Thyroid gland (tissue), 4 donors: ENCODE data around the gene SLC25A27. TPM values are rescaled to one million over a fixed set of nuclear protein-coding genes. Genes with fewer than 3 reads are reported as not detected.

Source experiments
- DNase-seq, 2 donors: peaks; one replicate each; pipeline ENCODE4 v3.0.0-alpha.2; 2019
- H3K27ac ChIP-seq, 3 donors: fragments of 200-600 bp; sonication (generic); 1 replicate in 2 of 3; 2 replicates in 1 of 3; pipeline ENCODE4 v1.5.1; 2016 to 2019; ENCODE audit warnings: mild to moderate bottlenecking in 1 of 3, moderate library complexity in 1 of 3
- H3K27me3 ChIP-seq: fragments of 200-600 bp; sonication (generic); one replicate; pipeline ENCODE4 v1.5.1; 2019
- H3K36me3 ChIP-seq, 2 donors: fragments of 200-600 bp; sonication (generic); one replicate each; pipeline ENCODE4 v1.5.1; 2016 to 2019
- H3K4me1 ChIP-seq, 2 donors: fragments of 200-600 bp; sonication (generic); one replicate each; pipeline ENCODE4 v1.5.1; 2017 to 2019
- H3K4me3 ChIP-seq, 3 donors: fragments of 200-600 bp; sonication (generic); replicated peaks in 1 of 3; 1 replicate in 2 of 3; 2 replicates in 1 of 3; pipeline ENCODE4 v1.5.1; 2016; ENCODE audit warnings: mild to moderate bottlenecking in 1 of 3
- H3K9me3 ChIP-seq: fragments of 200-600 bp; sonication (generic); one replicate; pipeline ENCODE4 v1.5.1; 2017
- CTCF ChIP-seq, 6 experiments: fragments of 200-600 bp in 3 of 6; fragments of 450-650 bp in 3 of 6; sonication (generic) in 3 of 6; IDR thresholded peaks; one replicate each; pipeline ENCODE4 v1.5.1; 2016 to 2019; ENCODE audit warnings: antibody characterized with exemption in 6 of 6, mild to moderate bottlenecking in 2 of 6, inconsistent platforms in 1 of 6, moderate library complexity in 1 of 6
- POLR2A ChIP-seq, 2 donors: fragments of 450-650 bp; IDR thresholded peaks; one replicate each; pipeline ENCODE4 v1.6.1; 2017; ENCODE audit warnings: antibody characterized with exemption in 2 of 2, mild to moderate bottlenecking in 2 of 2, moderate library complexity in 1 of 2
- WGBS, 2 donors: methylation state at CpG; one replicate each; pipeline ENCODE4 v1.1.5; 2017; 5-methylcytosine and 5-hydroxymethylcytosine counted together
- intact Hi-C: fragments of 100-400 bp; cut with DNase I; formaldehyde crosslinking; loops from one replicate; pipeline ENCODE4 v1.15.1; 2023
- total RNA-seq, 4 donors: library from RNA; depleted of rRNA; stranded (reverse); fragments of >200 nt; gene quantifications; one replicate each; pipeline ENCODE4 v1.2.3, GENCODE V29; 2016

The SLC25A27 gene
- total RNA-seq, 4 donors from 2014 or later, result 26.6 to 81.4 (median 46.5) TPM

GRCh38 chr6:46676604-46677313 lies 24.0 kb downstream of the SLC25A27 start:
- no peak for DNase-seq
- TF ChIP-seq POLR2A (IDR thresholded peaks at IDR 0.05) (no peak), CTCF (IDR thresholded peaks at IDR 0.05) (no peak)
- H3K4me3 ChIP-seq, result no peak overlapping the region
- H3K9me3 ChIP-seq, result no peaks in the 10 kb centered on the region
- no peaks in the 10 kb centered on the region for H3K4me1 ChIP-seq
- H3K36me3 ChIP-seq, result peaks cover 2 to 5% of the 10 kb centered on the region in 2 donors
- H3K27me3 ChIP-seq, result no peaks in the 10 kb centered on the region
- 77 to 80% methylated on average over 6 of the region's 6 CpGs for WGBS, 2 donors
- no peak overlapping the region for H3K27ac ChIP-seq
- intact Hi-C loops, result no loop called here

GRCh38 chr6:46677314-46677654 lies 24.5 kb downstream of the SLC25A27 start:
- peaks cover 0 to 5% of the 10 kb centered on the region in 2 donors for H3K36me3 ChIP-seq

GRCh38 chr6:46684771-46685170 lies 32.0 kb downstream of the SLC25A27 start:
- H3K4me3 ChIP-seq, result no peak overlapping the region
- H3K36me3 ChIP-seq, result no peaks in the 10 kb centered on the region
- no peaks in the 10 kb centered on the region for H3K4me1 ChIP-seq
- intact Hi-C loops, result no loop called here
- 87 to 91% methylated on average over 4 of the region's 4 CpGs for WGBS, 2 donors
- no peaks in the 10 kb centered on the region for H3K27me3 ChIP-seq
- no peak for DNase-seq
- no peaks in the 10 kb centered on the region for H3K9me3 ChIP-seq
- no peak overlapping the region for H3K27ac ChIP-seq
- TF ChIP-seq CTCF (IDR thresholded peaks at IDR 0.05), result no peak

More at GRCh38 chr6:46677314-46677654, 24.5 kb downstream of the SLC25A27 start:
- H3K9me3 ChIP-seq, result no peaks in the 10 kb centered on the region
- 72 to 74% methylated on average over 4 of the region's 4 CpGs for WGBS, 2 donors
- H3K27ac ChIP-seq, result no peak overlapping the region
- intact Hi-C loops, result no loop called here
- H3K4me3 ChIP-seq, result no peak overlapping the region
- TF ChIP-seq CTCF (IDR thresholded peaks at IDR 0.05) (peak in 2 of 6 experiments; percentile 21 to 39), POLR2A (IDR thresholded peaks at IDR 0.05) (no peak)
- no peak for DNase-seq
- H3K4me1 ChIP-seq, result no peaks in the 10 kb centered on the region
- H3K27me3 ChIP-seq, result no peaks in the 10 kb centered on the region

GRCh38 chr6:46687619-46688097 lies 34.9 kb downstream of the SLC25A27 start, which contains the start of gene TDRD6:
TSS of gene TDRD6 (plus strand) at chr6:46687885. CDS start at chr6:46688129, 244 bp downstream.
- H3K36me3 ChIP-seq, result no peaks in the 10 kb centered on the region
- no peak for DNase-seq
- no peaks in the 10 kb centered on the region for H3K9me3 ChIP-seq
- H3K4me1 ChIP-seq, result no peaks in the 10 kb centered on the region
- H3K27ac ChIP-seq, result no peak within 1 kb of the TSS
- intact Hi-C loops, result no loop called here
- no peaks in the 10 kb centered on the region for H3K27me3 ChIP-seq
- WGBS, 2 donors, result 81 to 96% methylated on average over 23 to 35 of the region's 41 CpGs
- H3K4me3 ChIP-seq, result no peak within 1 kb of the TSS
- TF ChIP-seq POLR2A (IDR thresholded peaks at IDR 0.05) (no peak), CTCF (IDR thresholded peaks at IDR 0.05) (no peak)

- 93 to 94% methylated on average over 53 to 66 of the region's 85 CpGs for WGBS, 2 donors
- no peak for DNase-seq
Measured at GRCh38 chr6:46688117-46688965, 35.6 kb downstream of the SLC25A27 start.

More at GRCh38 chr6:46688117-46688965, 35.6 kb downstream of the SLC25A27 start:
- no peaks in the 10 kb centered on the region for H3K27me3 ChIP-seq
- no peak overlapping the region for H3K27ac ChIP-seq
- TF ChIP-seq POLR2A (IDR thresholded peaks at IDR 0.05), result no peak
- no peak for TF ChIP-seq CTCF (IDR thresholded peaks at IDR 0.05)
- no peak overlapping the region for H3K4me3 ChIP-seq
- no peaks in the 10 kb centered on the region for H3K4me1 ChIP-seq
- H3K9me3 ChIP-seq, result no peaks in the 10 kb centered on the region
- intact Hi-C loops, result no loop called here
- H3K36me3 ChIP-seq, result no peaks in the 10 kb centered on the region
